GM12872 (cell line): ENCODE measurements around the gene ANGPTL5.

Experiments
- CTCF ChIP-seq: IDR thresholded peaks from 3 replicates; pipeline ENCODE4 v1.5.1; 2011; ENCODE audit warnings: low read depth, mild to moderate bottlenecking, low read length, moderate library complexity; ENCODE audit not compliant: insufficient read depth

ANGPTL5 gene

DNA sequence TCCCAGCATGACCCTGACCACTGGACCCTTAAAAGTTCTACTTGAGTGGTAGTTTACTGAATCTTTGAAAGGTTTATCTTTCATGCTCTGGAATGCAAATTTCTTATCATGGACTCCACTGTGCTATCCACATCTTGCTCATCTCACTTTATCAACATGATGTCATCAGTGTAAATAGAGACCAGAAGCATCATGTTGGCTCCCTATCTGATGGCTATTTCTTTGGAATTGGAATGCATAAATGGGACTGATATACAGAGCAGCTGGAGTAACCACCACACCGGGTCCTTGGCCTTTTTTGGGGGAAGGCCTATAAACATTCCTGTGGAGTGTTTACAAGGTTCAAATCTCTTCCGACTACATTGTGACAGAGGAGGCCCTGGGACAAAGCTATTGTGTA, 75.6 kb downstream of the ANGPTL5 start:
- no peak for TF ChIP-seq CTCF
